Osteoblast (primary cell): ENCODE results near the gene NEK6. TPM values are rescaled to one million over a fixed set of nuclear protein-coding genes. Genes with fewer than 3 reads are reported as not detected.

Source experiments
- DNase-seq: peaks from one replicate; pipeline ENCODE4 v3.0.0; 2011; ENCODE audit warnings: low spot score, mixed read lengths; ENCODE audit not compliant: insufficient read length; ENCODE audit errors: missing footprints
- H2AFZ ChIP-seq: 2 replicates; pipeline ENCODE4 v1.6.0; 2011; ENCODE audit warnings: mild to moderate bottlenecking, low read length
- H3K27ac ChIP-seq: 2 replicates; pipeline ENCODE4 v1.5.1; 2011; ENCODE audit warnings: mild to moderate bottlenecking, low read depth, low read length, moderate library complexity
- H3K27me3 ChIP-seq: 2 replicates; pipeline ENCODE4 v1.6.0; 2012; ENCODE audit warnings: mild to moderate bottlenecking, control low read depth, inconsistent platforms, low read length, moderate library complexity; ENCODE audit not compliant: insufficient read depth
- H3K36me3 ChIP-seq: 2 replicates; pipeline ENCODE4 v1.5.1; 2011; ENCODE audit warnings: mild to moderate bottlenecking, low read length, control low read depth, moderate library complexity; ENCODE audit not compliant: insufficient read depth
- H3K4me1 ChIP-seq: 2 replicates; pipeline ENCODE4 v1.5.1; 2011; ENCODE audit warnings: mild to moderate bottlenecking, low read length, control low read depth, moderate library complexity; ENCODE audit not compliant: insufficient read depth
- H3K4me2 ChIP-seq: 2 replicates; pipeline ENCODE4 v1.6.0; 2011; ENCODE audit warnings: mild to moderate bottlenecking, low read length; ENCODE audit not compliant: insufficient read depth
- H3K4me3 ChIP-seq: fragments of 200-600 bp; sonication (generic); 3 replicates; pipeline ENCODE4 v1.5.1; 2012; ENCODE audit warnings: mild to moderate bottlenecking, low read length, inconsistent platforms; ENCODE audit not compliant: insufficient read depth
- H3K79me2 ChIP-seq: 2 replicates; pipeline ENCODE4 v1.6.0; 2012; ENCODE audit warnings: mild to moderate bottlenecking, low read length, control low read depth, inconsistent platforms; ENCODE audit not compliant: insufficient read depth
- H3K9me3 ChIP-seq: 2 replicates; pipeline ENCODE4 v1.5.1; 2011; ENCODE audit warnings: low read depth, low read length, control low read depth
- H4K20me1 ChIP-seq: 2 replicates; pipeline ENCODE4 v1.6.0; 2012; ENCODE audit warnings: mild to moderate bottlenecking, low read length, control low read depth; ENCODE audit not compliant: insufficient read depth
- CTCF ChIP-seq: IDR thresholded peaks from 2 replicates; pipeline ENCODE4 v1.5.1; 2011; ENCODE audit warnings: mild to moderate bottlenecking, low read depth, low read length, moderate library complexity; ENCODE audit errors: extremely low read depth
- total RNA-seq: library from RNA; depleted of rRNA; stranded (reverse); fragments of >200 nt; gene quantifications from 2 replicates; pipeline ENCODE4 v1.2.3, GENCODE V29; 2012

NEK6 gene
- total RNA-seq, 1 donor: 128 TPM

- Histone ChIP-seq H3K27me3 (no peaks in the 10 kb centered on the region), H3K36me3 (no peaks in the 10 kb centered on the region), H3K27ac (no peak overlapping the region), H2AFZ (no peak overlapping the region), H4K20me1 (no peaks in the 10 kb centered on the region), H3K79me2 (peaks cover 22% of the 10 kb centered on the region), H3K4me2 (no peak overlapping the region), H3K9me3 (no peaks in the 10 kb centered on the region), H3K4me1 (peaks cover 33% of the 10 kb centered on the region), H3K4me3 (no peak overlapping the region)
- DNase-seq: peak; percentile 18
- TF ChIP-seq CTCF: no peak
Observed at GRCh38 chr9:124255222-124255621, 2.5 kb upstream of the NEK6 start.

GRCh38 chr9:124256517-124257069, 1.2 kb upstream of the NEK6 start:
- Histone ChIP-seq H2AFZ (no peak overlapping the region), H3K4me2 (peak overlapping the region; percentile 38)

GRCh38 chr9:124257070-124257843, 492 bp upstream of the NEK6 start:
- Histone ChIP-seq H3K9me3 (no peaks in the 10 kb centered on the region), H3K27me3 (no peaks in the 10 kb centered on the region), H3K4me1 (peaks cover 45% of the 10 kb centered on the region), H3K36me3 (no peaks in the 10 kb centered on the region), H3K79me2 (peaks cover 42% of the 10 kb centered on the region), H3K4me3 (peak overlapping the region; percentile 90), H4K20me1 (peaks cover 2% of the 10 kb centered on the region), H2AFZ (peak overlapping the region; percentile 57), H3K27ac (peak overlapping the region; percentile 80), H3K4me2 (peak overlapping the region; percentile 75)
- no peak for TF ChIP-seq CTCF
- peak; percentile 71 for DNase-seq

More at GRCh38 chr9:124256517-124257069, 1.2 kb upstream of the NEK6 start:
- Histone ChIP-seq H3K4me3 (peak overlapping the region; percentile 90), H3K9me3 (no peaks in the 10 kb centered on the region), H3K4me1 (peaks cover 44% of the 10 kb centered on the region), H3K79me2 (peaks cover 36% of the 10 kb centered on the region), H3K27ac (peak overlapping the region; percentile 80), H4K20me1 (no peaks in the 10 kb centered on the region), H3K27me3 (no peaks in the 10 kb centered on the region), H3K36me3 (no peaks in the 10 kb centered on the region)
- no peak for TF ChIP-seq CTCF
- DNase-seq: peak; percentile 93

GRCh38 chr9:124258607-124259157, 933 bp downstream of the NEK6 start:
- no peaks in the 10 kb centered on the region for H3K9me3 ChIP-seq
- peak overlapping the region; percentile 90 for H3K4me3 ChIP-seq
- H3K27ac ChIP-seq: peak overlapping the region; percentile 99
- peak overlapping the region; percentile 92 for H3K4me2 ChIP-seq
- peaks cover 57% of the 10 kb centered on the region for H3K4me1 ChIP-seq
- DNase-seq: peak; percentile 81
- no peak overlapping the region for H2AFZ ChIP-seq
- no peak for TF ChIP-seq CTCF
- H3K79me2 ChIP-seq: peaks cover 56% of the 10 kb centered on the region
- H4K20me1 ChIP-seq: peaks cover 4% of the 10 kb centered on the region
- peaks cover 10% of the 10 kb centered on the region for H3K36me3 ChIP-seq
- no peaks in the 10 kb centered on the region for H3K27me3 ChIP-seq
